Endothelial cell of umbilical vein (primary cell): ENCODE results near the gene FAM118B.
"Not testable (repeated sequence)": the region's sequence is repeated elsewhere in the genome, so short reads cannot be mapped to it uniquely, and the experiment has no call there.

Source experiments
- CTCF ChIP-seq, 2 donors: IDR thresholded peaks; 1 replicate in 1 of 2; 2 replicates in 1 of 2; pipeline ENCODE4 v1.5.1; 2011; ENCODE audit warnings: low read length in 2 of 2, mild to moderate bottlenecking in 2 of 2, moderate library complexity in 2 of 2, control low read depth in 1 of 2, inconsistent platforms in 1 of 2, low read depth in 1 of 2; ENCODE audit not compliant: insufficient read depth in 1 of 2; ENCODE audit errors: extremely low read depth in 1 of 2
- EZH2 ChIP-seq: IDR thresholded peaks from 2 replicates; pipeline ENCODE4 v1.6.1; 2012; ENCODE audit warnings: borderline replicate concordance, low read depth, mild to moderate bottlenecking, moderate library complexity, low read length, inconsistent platforms; ENCODE audit not compliant: severe bottlenecking
- POLR2A ChIP-seq: IDR thresholded peaks from 2 replicates; pipeline ENCODE4 v1.6.1; 2012; ENCODE audit warnings: low read depth, mild to moderate bottlenecking, control low read depth, low read length

GRCh38 chr11:126308771-126309170 lies 97.2 kb downstream of the FAM118B start:
- not testable (repeated sequence) for TF ChIP-seq EZH2; CTCF (IDR thresholded peaks at IDR 0.05; ENCODE audit: extremely low read depth in 1 of 2, insufficient read depth in 1 of 2, low read depth in 1 of 2, low read length in 2 of 2); POLR2A
